ENCODE results near the gene RFNG.

DNA sequence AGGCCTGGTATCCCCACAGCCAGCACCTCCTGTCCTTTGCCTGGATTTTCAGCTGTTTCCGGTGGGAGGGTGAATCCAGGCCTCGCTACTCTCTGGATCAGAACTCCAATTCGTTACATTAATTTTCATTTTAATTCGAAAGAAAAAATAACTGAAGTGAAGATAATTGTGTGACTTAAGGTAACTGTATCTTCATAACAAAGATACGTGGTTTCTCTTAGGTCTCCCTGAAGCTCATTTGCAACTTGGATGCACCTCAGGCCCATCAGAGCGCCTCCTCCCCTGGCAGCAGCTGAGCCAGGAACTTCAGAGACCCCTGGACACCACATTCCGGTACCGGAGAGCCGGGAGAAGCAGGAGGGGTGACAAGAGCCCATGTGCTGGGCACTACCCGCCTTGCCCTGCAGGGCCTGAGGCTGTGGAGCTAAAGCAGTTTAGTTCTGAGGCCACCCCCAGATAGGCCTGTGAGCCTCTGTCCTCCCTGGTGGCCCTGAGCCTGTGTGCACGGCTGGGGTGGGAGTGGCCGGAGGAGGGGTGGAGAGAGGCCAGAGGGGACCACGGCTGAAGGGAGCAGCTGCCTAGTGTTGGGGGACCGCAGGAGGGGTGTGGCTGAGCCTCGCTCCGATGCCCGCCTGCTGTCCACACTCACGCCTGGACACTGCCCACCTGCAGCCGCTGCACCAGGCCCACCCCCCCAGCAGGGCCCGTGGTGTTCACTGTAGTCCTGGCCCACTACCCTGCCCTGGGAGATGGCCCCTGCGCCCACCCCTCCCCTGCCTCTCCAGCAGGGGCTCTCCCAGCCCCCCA, 25.4 kb upstream of the RFNG start:
- TF ChIP-seq, protein P1, sequence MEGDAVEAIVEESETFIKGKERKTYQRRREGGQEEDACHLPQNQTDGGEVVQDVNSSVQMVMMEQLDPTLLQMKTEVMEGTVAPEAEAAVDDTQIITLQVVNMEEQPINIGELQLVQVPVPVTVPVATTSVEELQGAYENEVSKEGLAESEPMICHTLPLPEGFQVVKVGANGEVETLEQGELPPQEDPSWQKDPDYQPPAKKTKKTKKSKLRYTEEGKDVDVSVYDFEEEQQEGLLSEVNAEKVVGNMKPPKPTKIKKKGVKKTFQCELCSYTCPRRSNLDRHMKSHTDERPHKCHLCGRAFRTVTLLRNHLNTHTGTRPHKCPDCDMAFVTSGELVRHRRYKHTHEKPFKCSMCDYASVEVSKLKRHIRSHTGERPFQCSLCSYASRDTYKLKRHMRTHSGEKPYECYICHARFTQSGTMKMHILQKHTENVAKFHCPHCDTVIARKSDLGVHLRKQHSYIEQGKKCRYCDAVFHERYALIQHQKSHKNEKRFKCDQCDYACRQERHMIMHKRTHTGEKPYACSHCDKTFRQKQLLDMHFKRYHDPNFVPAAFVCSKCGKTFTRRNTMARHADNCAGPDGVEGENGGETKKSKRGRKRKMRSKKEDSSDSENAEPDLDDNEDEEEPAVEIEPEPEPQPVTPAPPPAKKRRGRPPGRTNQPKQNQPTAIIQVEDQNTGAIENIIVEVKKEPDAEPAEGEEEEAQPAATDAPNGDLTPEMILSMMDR (IDR thresholded peaks at IDR 0.05; ENCODE audit: insufficient read depth, low read depth, low read length) = no peak
- no peak for TF ChIP-seq EZH2 (IDR thresholded peaks at IDR 0.05; ENCODE audit: insufficient read depth, low read length)
